Activated B cell treated with CpG ODN at 0.5 μM for 24 hours (primary cell): ENCODE data around the gene SNRPA1. TPM values are rescaled to one million over a fixed set of nuclear protein-coding genes. Genes with fewer than 3 reads are reported as not detected.

Experiments
- ATAC-seq: fragments of 200-7000 bp; cut with Tn5 transposase; one replicate; pipeline ENCODE4 v1.10.0; 2021; ENCODE audit warnings: low read depth, mild to moderate bottlenecking, moderate library complexity
- CTCF ChIA-PET: fragments of 350-600 bp; sonication (Branson Sonifier 250); formaldehyde crosslinking; loops from one replicate; lab custom pipeline; 2021; ENCODE audit warnings: antibody characterized with exemption; lab: Charles Lee
- POLR2A ChIA-PET: fragments of 350-600 bp; sonication (Branson Sonifier 250); formaldehyde crosslinking; loops from one replicate; lab custom pipeline; 2021; ENCODE audit warnings: antibody characterized with exemption; lab: Charles Lee
- DNase-seq: peaks from one replicate; pipeline ENCODE4 v3.0.0; 2022
- H3K27ac Mint-ChIP-seq: one replicate; pipeline ENCODE4 v1.8.0; 2020; ENCODE audit warnings: mixed read lengths
- H3K27me3 Mint-ChIP-seq: one replicate; pipeline ENCODE4 v1.8.0; 2021; ENCODE audit warnings: mixed read lengths
- H3K36me3 Mint-ChIP-seq: one replicate; pipeline ENCODE4 v1.8.0; 2021; ENCODE audit warnings: low read depth, mixed read lengths
- H3K4me1 Mint-ChIP-seq: one replicate; pipeline ENCODE4 v1.8.0; 2021; ENCODE audit warnings: mixed read lengths
- H3K4me3 Mint-ChIP-seq: one replicate; pipeline ENCODE4 v1.8.0; 2020; ENCODE audit warnings: mild to moderate bottlenecking, mixed read lengths
- H3K9me3 Mint-ChIP-seq: one replicate; pipeline ENCODE4 v1.8.0; 2020; ENCODE audit warnings: mixed read lengths
- intact Hi-C: fragments of 100-400 bp; cut with micrococcal nuclease; formaldehyde crosslinking; loops from one replicate; pipeline ENCODE4 v1.15.1; 2024
- total RNA-seq: library from RNA; stranded (reverse); gene quantifications from 2 replicates; pipeline ENCODE4 v1.2.3, GENCODE V29; 2022
- TF ChIP-seq, protein P1 (sequence below): fragments of 200-600 bp; IDR thresholded peaks from one replicate; pipeline ENCODE4 v1.8.0; 2022; ENCODE audit warnings: antibody characterized with exemption, mild to moderate bottlenecking

Gene SNRPA1
- total RNA-seq, 1 donor from 2014 or later: 122 TPM

GRCh38 chr15:101326462-101327146 lies 31.6 kb upstream of the SNRPA1 start:
- Mint-ChIP-seq H3K9me3 (no peaks in the 10 kb centered on the region), H3K4me3 (no peak overlapping the region), H3K36me3 (no peaks in the 10 kb centered on the region), H3K4me1 (no peaks in the 10 kb centered on the region), H3K27me3 (peaks cover 31% of the 10 kb centered on the region), H3K27ac (no peak overlapping the region)
- ChIA-PET POLR2A (no interaction called here), CTCF (interaction anchor here (1.0 kb wide), 1 partner anchor 175 kb away, joined by 3 read pairs; no protein-coding TSS in a partner anchor)
- no peak for ATAC-seq
- TF ChIP-seq, protein P1, sequence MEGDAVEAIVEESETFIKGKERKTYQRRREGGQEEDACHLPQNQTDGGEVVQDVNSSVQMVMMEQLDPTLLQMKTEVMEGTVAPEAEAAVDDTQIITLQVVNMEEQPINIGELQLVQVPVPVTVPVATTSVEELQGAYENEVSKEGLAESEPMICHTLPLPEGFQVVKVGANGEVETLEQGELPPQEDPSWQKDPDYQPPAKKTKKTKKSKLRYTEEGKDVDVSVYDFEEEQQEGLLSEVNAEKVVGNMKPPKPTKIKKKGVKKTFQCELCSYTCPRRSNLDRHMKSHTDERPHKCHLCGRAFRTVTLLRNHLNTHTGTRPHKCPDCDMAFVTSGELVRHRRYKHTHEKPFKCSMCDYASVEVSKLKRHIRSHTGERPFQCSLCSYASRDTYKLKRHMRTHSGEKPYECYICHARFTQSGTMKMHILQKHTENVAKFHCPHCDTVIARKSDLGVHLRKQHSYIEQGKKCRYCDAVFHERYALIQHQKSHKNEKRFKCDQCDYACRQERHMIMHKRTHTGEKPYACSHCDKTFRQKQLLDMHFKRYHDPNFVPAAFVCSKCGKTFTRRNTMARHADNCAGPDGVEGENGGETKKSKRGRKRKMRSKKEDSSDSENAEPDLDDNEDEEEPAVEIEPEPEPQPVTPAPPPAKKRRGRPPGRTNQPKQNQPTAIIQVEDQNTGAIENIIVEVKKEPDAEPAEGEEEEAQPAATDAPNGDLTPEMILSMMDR: no peak
- DNase-seq: no peak
- intact Hi-C loops: no loop called here

- no peak for DNase-seq
- TF ChIP-seq, protein P1: no peak
- POLR2A ChIA-PET: no interaction called here
- no peak overlapping the region for H3K27ac Mint-ChIP-seq
- no peaks in the 10 kb centered on the region for H3K9me3 Mint-ChIP-seq
- peaks cover 3% of the 10 kb centered on the region for H3K4me1 Mint-ChIP-seq
- no peaks in the 10 kb centered on the region for H3K36me3 Mint-ChIP-seq
- intact Hi-C loops: no loop called here
- ATAC-seq: no peak
- H3K27me3 Mint-ChIP-seq: peaks cover 35% of the 10 kb centered on the region
- no peak overlapping the region for H3K4me3 Mint-ChIP-seq
- CTCF ChIA-PET: interaction anchor here (1.0 kb wide), 1 partner anchor 176 kb away, joined by 3 read pairs; no protein-coding TSS in a partner anchor
Observed at GRCh38 chr15:101326026-101326315, 30.9 kb upstream of the SNRPA1 start.

DNA sequence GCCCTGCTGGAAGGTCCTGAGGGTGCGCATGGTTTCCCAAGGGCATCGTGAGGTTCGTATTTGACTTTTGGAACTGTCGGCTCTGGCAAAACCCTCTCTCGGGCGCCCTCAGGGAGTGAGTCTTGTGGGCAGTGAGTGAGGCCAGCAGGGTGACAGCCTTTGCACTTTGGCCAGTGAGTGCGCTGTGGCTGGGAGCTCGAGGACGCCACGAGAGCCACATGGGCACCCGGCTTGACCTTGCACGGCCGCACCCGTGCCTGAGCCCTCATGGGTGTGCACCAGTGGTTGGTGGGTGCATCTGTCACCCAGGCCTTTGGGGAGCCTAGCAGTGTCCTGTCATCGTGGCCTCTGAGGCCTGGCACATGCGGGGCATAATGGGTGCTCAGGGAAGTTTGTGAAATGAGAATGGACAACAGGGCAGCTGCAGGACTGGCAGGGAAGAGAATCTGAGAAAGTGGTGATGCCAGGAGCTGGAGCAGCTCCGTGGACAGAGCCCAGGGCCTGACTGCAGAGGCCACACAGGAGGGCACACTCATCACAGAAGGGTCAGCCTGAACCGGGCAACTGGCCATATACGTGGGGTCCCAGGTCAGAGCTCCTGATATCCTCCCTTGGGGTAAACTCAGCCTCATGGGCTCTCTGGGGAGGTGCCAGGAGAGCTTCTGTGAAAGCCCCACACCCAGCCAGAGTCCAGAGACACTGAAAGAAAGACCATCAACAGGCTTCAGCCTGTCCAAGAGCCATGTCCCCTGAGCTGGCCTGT lies 30.4 kb upstream of the SNRPA1 start:
- ATAC-seq: no peak
- H3K4me3 Mint-ChIP-seq: no peak overlapping the region
- no peak overlapping the region for H3K27ac Mint-ChIP-seq
- ChIA-PET CTCF (interaction anchor here (1.0 kb wide), 1 partner anchor 177 kb away, joined by 3 read pairs; no protein-coding TSS in a partner anchor), POLR2A (no interaction called here)
- no peaks in the 10 kb centered on the region for H3K9me3 Mint-ChIP-seq
- intact Hi-C loops: no loop called here
- peaks cover 39% of the 10 kb centered on the region for H3K27me3 Mint-ChIP-seq
- DNase-seq: no peak
- H3K36me3 Mint-ChIP-seq: no peaks in the 10 kb centered on the region
- TF ChIP-seq, protein P1: no peak
- H3K4me1 Mint-ChIP-seq: peaks cover 8% of the 10 kb centered on the region

DNA sequence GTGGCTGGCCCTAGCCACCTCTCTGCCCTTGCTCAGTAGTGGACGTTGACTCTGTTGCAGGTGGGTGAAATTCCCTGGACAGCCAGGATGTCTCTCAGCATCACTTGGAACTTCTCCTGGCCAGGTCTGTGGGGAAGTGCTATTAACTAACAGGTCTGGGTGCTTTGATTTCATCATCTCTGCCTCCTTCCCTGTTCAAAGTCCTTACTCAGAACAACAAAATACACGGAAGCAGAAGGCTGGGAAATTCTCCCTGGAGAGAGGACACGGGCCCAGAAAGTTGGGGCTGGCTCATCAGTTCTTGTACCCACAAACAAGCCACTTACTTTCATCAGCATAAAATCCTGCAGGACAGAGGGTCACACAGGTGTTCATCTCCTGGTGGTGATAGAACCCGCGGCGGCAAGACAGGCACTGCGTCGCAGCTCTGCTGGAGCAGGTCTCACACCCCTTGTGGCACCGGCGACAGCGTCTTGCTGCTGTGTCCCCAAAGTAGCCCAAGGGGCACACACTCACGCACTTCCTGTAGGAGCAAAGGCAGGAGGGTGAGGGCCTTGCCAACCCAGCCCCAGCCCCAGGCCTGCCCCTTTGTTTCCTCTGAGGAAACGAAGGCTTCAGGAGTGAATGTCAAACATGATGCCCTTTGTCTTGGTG lies 29.6 kb upstream of the SNRPA1 start:
- no peak for DNase-seq
- ATAC-seq: no peak
- peaks cover 12% of the 10 kb centered on the region for H3K4me1 Mint-ChIP-seq
- H3K27ac Mint-ChIP-seq: no peak overlapping the region
- ChIA-PET POLR2A (no interaction called here), CTCF (no interaction called here)
- no peak overlapping the region for H3K4me3 Mint-ChIP-seq
- TF ChIP-seq, protein P1: no peak
- H3K9me3 Mint-ChIP-seq: no peaks in the 10 kb centered on the region
- intact Hi-C loops: no loop called here
- peaks cover 44% of the 10 kb centered on the region for H3K27me3 Mint-ChIP-seq
- no peaks in the 10 kb centered on the region for H3K36me3 Mint-ChIP-seq
